ENCODE results near the gene SRSF8. TPM values are rescaled to one million over a fixed set of nuclear protein-coding genes. Genes with fewer than 3 reads are reported as not detected.
A peak's percentile ranks its signal among the peaks of the same experiment; 100 is the strongest.
"Not testable (repeated sequence)": the region's sequence is repeated elsewhere in the genome, so short reads cannot be mapped to it uniquely, and the experiment has no call there.

Gene SRSF8
- total RNA-seq, 4 donors from 2014 or later = 20.1 to 37.4 (median 22.2) TPM

GRCh38 chr11:95108671-95109551 is 42.2 kb downstream of the SRSF8 start:
- Histone ChIP-seq H3K4me3 (peak overlapping the region in 1 of 4 donors; percentile 31), H3K27me3 (no peaks in the 10 kb centered on the region), H3K9me3 (no peaks in the 10 kb centered on the region), H3K27ac (peak overlapping the region; percentile 74 to 85 (median 82)), H3K4me1 (peaks cover 5 to 60% (median 17%) of the 10 kb centered on the region in 3 donors), H3K36me3 (peaks cover 0 to 9% (median 0%) of the 10 kb centered on the region in 3 donors)
- DNase-seq = no peak
- intact Hi-C loops (cut with DNase I) = no loop called here
- 38 to 60% methylated on average over 6 of the region's 6 CpGs for WGBS, 2 donors
- TF ChIP-seq POLR2A (IDR thresholded peaks at IDR 0.05) (no peak), CTCF (IDR thresholded peaks at IDR 0.05) (no peak)

GRCh38 chr11:95111471-95111870 is 44.8 kb downstream of the SRSF8 start:
- intact Hi-C loops (cut with DNase I); H3K4me3 ChIP-seq; H3K27ac ChIP-seq; H3K36me3 ChIP-seq; H3K9me3 ChIP-seq; H3K27me3 ChIP-seq; DNase-seq: not testable (repeated sequence)
- peaks cover 5 to 42% (median 16%) of the 10 kb centered on the region in 3 donors for H3K4me1 ChIP-seq
- 78 to 97% methylated on average over 1 to 3 of the region's 3 CpGs for WGBS, 2 donors

- intact Hi-C loops (cut with DNase I) = no loop called here
- 82 to 85% methylated on average over 3 of the region's 3 CpGs for WGBS, 2 donors
- H3K27ac ChIP-seq = no peak overlapping the region
- H3K4me3 ChIP-seq = no peak overlapping the region
- no peaks in the 10 kb centered on the region for H3K9me3 ChIP-seq
- peaks cover 5 to 38% (median 11%) of the 10 kb centered on the region in 3 donors for H3K4me1 ChIP-seq
- TF ChIP-seq CTCF (IDR thresholded peaks at IDR 0.05) = no peak
- no peak for TF ChIP-seq POLR2A (IDR thresholded peaks at IDR 0.05)
- peaks cover 0 to 9% (median 0%) of the 10 kb centered on the region in 3 donors for H3K36me3 ChIP-seq
- DNase-seq = no peak
- no peaks in the 10 kb centered on the region for H3K27me3 ChIP-seq
These were observed 45.3 kb downstream of the SRSF8 start for GRCh38 chr11:95111923-95112540.

- no peak overlapping the region for H3K27ac ChIP-seq
These were observed 48.9 kb downstream of the SRSF8 start for GRCh38 chr11:95115597-95115996.

More at GRCh38 chr11:95115597-95115996, 48.9 kb downstream of the SRSF8 start:
- no peaks in the 10 kb centered on the region for H3K36me3 ChIP-seq
- 59 to 79% methylated on average over 1 of the region's 1 CpG for WGBS, 2 donors
- H3K27me3 ChIP-seq = no peaks in the 10 kb centered on the region
- DNase-seq = no peak
- TF ChIP-seq POLR2A (IDR thresholded peaks at IDR 0.05) (no peak), CTCF (IDR thresholded peaks at IDR 0.05) (no peak)
- no peak overlapping the region for H3K4me3 ChIP-seq
- no peaks in the 10 kb centered on the region for H3K9me3 ChIP-seq
- H3K4me1 ChIP-seq = peaks cover 3 to 29% (median 13%) of the 10 kb centered on the region in 3 donors
- intact Hi-C loops (cut with DNase I) = no loop called here
